ENCODE data around the gene RTKN. TPM values are rescaled to one million over a fixed set of nuclear protein-coding genes. Genes with fewer than 3 reads are reported as not detected.
"Not testable (repeated sequence)": the region's sequence is repeated elsewhere in the genome, so short reads cannot be mapped to it uniquely, and the experiment has no call there.

RTKN gene
- total and polyA plus RNA-seq, 4 donors, result 32.9 to 76.5 (median 59.7) TPM

DNA sequence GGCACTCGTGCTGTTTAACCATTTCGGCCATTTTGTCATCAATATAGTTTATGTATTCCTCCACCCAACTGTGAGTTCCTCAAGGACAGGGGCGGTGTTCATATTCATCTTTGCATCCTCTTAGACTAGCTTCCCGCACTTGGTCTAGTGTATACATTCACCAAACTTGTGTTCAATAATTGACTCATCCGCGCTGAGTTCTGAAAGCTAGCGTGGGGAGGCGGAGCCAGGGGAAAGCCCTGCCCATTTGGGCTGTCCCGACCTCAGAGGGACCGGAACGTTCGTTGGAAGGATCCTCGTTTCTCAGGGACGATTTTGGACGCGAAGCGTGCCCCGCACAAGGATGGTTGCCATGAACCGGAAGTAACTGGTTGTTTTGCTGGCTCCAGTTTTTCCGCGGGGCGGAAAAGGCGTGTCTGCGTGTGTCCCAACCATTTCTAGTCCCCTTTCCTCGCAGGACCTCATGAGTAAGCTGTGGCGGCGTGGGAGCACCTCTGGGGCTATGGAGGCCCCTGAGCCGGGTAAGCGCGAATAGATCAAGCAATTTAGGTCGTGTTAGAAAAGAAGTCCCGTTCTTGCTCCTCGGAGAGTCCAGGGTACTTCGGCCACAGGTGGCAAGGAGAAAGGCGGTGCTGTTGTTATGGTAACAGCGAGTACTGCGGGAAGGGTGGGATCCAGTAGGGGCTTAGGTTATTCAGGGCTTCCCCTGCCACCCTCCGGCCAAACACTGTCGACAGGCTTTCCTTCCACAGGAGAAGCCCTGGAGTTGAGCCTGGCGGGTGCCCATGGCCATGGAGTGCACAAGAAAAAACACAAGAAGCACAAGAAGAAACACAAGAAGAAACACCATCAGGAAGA is 13.1 kb upstream of the RTKN start, which contains the start of gene INO80B:
Gene INO80B, plus strand, starts transcription at position 434 of the 858 bp plus-strand sequence. Its CDS starts 30 bp downstream, at position 464.
- DNase-seq (ENCODE audit: low read depth in 4 of 6, low spot score in 6 of 6), result peak; percentile 96 to 99 (median 98)
- 1% methylated on average over 34 of the region's 40 CpGs for WGBS (ENCODE audit: insufficient coverage)
- peak within 1 kb of the TSS; percentile 92 for H3K4me3 ChIP-seq (ENCODE audit: low read depth, low read length)
- peaks cover 33% of the 10 kb centered on the region for H3K4me1 ChIP-seq (ENCODE audit: control insufficient read depth, insufficient read depth, low read length)
- peak within 1 kb of the TSS; percentile 61 for H3K27ac ChIP-seq (ENCODE audit: low read depth, low read length)
- no peaks in the 10 kb centered on the region for H3K36me3 ChIP-seq (ENCODE audit: control insufficient read depth, insufficient read depth, low read length)
- no peaks in the 10 kb centered on the region for H3K27me3 ChIP-seq (ENCODE audit: control insufficient read depth, insufficient read depth, low read length)
- no peaks in the 10 kb centered on the region for H3K9me3 ChIP-seq (ENCODE audit: control insufficient read depth, insufficient read depth, low read length)

DNA sequence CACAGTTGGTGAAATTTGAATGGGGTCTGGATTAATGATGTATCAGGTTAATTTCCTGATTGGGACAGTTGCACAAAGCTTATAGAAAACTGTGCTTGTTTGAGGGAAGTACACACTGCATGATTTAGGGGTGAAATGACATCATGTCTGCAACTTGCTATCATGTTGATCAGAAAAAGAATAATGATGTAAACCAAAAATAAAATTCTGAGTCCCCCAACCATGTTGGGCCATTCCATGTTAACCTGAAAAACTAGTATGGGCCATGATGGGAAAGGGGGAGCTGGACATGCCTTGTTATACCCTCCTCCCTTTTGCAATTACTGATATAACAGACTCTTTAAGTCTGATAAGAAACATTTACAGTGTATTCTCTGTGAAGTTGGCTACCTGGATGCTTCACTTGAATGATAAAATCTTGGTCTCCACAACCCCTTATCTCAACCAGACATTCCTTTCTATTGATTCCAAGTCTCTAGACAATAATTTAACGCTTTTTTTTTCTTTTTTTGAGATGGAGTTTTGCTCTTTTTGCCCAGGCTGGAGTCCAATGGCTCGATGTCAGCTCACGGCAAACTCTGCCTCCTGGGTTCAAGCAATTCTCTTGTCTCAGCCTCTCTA is 8.9 kb upstream of the RTKN start:
- DNase-seq (ENCODE audit: low read depth in 4 of 6, low spot score in 6 of 6), result no peak
- H3K27me3 ChIP-seq (ENCODE audit: control insufficient read depth, insufficient read depth, low read length), result no peaks in the 10 kb centered on the region
- no peak overlapping the region for H3K27ac ChIP-seq (ENCODE audit: low read depth, low read length)
- no peaks in the 10 kb centered on the region for H3K36me3 ChIP-seq (ENCODE audit: control insufficient read depth, insufficient read depth, low read length)
- H3K4me1 ChIP-seq (ENCODE audit: control insufficient read depth, insufficient read depth, low read length), result peaks cover 8% of the 10 kb centered on the region
- 93% methylated on average over 2 of the region's 3 CpGs for WGBS (ENCODE audit: insufficient coverage)
- no peaks in the 10 kb centered on the region for H3K9me3 ChIP-seq (ENCODE audit: control insufficient read depth, insufficient read depth, low read length)
- H3K4me3 ChIP-seq (ENCODE audit: low read depth, low read length), result no peak overlapping the region

DNA sequence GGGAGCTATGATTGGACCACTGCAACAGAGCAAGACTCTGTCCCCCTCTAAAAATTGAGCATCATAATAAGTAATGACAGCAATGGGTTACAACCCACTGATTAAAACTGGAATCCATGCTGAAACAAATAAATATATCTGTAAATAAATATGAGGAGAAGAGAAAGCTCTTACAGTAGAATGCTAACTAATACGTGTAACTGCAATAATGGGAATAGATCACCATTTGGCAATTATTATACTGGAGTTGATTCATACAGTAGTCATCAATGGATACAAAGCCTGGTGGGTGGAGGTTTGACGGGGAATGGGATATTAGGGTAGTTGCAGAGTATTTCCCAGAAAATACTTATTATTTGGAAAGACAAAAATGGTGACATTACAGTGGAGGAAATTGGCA is 7.0 kb upstream of the RTKN start:
- Histone ChIP-seq H3K4me1 (ENCODE audit: control insufficient read depth, insufficient read depth, low read length) (no peaks in the 10 kb centered on the region), H3K27me3 (ENCODE audit: control insufficient read depth, insufficient read depth, low read length) (peaks cover 5% of the 10 kb centered on the region), H3K36me3 (ENCODE audit: control insufficient read depth, insufficient read depth, low read length) (no peaks in the 10 kb centered on the region), H3K27ac (ENCODE audit: low read depth, low read length) (no peak overlapping the region), H3K4me3 (ENCODE audit: low read depth, low read length) (no peak overlapping the region), H3K9me3 (ENCODE audit: control insufficient read depth, insufficient read depth, low read length) (no peaks in the 10 kb centered on the region)
- DNase-seq (ENCODE audit: low read depth in 4 of 6, low spot score in 6 of 6), result no peak
- no CpG with 5 or more reads among the region's 2 CpGs for WGBS (ENCODE audit: insufficient coverage)

DNA sequence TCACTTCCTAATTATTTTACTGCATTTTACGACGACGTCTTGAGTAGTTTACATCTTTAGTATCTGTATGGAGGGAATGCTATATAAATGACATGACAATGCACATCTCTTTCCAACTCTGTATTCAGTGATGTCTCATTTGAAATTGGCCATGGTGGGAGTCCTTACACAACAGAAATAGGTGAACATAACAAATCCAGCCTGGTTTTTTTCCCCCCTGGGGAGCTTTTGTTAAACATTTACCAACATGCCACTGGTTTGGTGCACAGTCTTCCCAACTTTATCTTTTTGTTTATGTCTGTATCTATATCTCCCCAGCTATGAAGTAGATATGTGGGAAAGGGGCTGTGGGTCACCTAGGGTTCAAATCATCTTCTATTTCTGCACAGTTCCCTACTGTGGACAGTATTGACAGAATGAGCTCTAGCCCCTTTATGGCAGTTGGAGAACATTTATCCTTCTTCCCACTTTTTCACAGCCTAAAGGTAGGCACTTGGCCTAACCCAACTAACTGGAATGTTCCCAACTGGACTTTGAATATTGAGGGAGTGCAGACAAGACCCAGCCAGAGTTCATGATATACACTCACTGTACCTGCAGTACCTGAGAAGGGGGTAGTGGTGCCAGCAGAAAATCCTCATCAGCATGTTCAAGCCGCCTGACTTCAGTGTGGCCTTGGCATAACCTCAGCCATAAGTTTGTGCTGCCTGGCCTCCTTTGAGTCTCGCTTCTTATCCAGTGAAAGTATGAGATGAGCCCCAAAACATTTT is 5.7 kb upstream of the RTKN start:
- Histone ChIP-seq H3K4me3 (ENCODE audit: low read depth, low read length) (no peak overlapping the region), H3K27me3 (ENCODE audit: control insufficient read depth, insufficient read depth, low read length) (peaks cover 11% of the 10 kb centered on the region)
- WGBS (ENCODE audit: insufficient coverage), result no CpG with 5 or more reads among the region's 5 CpGs

DNA sequence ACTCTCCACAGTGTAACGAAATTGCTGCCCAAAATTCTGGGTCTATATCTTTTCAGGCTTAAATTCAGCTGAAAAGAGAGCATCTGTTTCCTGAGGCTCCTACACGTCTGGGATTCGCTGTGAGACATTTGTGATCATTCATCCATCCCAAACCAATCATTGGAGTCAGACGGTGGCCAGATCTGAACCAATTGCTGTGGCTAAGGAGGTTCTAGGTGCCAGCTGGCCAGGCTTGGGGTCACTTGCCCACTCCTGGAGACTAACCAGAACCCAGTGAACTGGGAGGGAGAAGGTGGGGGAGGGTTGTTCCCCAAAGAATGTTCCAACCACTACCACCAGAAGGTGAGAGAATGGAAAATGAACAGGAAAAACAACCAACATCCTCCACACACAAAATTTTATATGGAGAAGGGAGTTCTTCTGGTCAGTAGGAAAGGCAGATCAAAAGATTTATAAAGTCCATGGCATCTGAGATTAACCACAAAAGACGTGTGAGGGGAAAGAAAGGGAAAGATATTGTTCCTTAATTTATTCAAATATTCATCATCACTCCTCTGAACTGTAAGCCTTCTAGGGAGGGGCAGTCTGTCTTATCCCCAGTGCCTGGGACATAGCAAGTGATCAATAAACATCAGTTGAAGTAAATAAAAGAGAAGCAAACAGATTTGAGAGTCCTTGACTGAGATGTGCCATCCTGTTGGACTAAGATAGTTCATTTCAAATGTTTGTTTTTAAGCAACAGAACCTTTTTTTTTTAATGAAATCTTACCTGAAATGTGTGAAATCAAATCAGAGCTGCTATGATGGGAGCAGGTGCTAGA is 3.0 kb upstream of the RTKN start:
- no peak overlapping the region for H3K4me3 ChIP-seq (ENCODE audit: low read depth, low read length)
- DNase-seq (ENCODE audit: low read depth in 4 of 6, low spot score in 6 of 6), result peak in 1 of 6 donors; percentile 24
- H3K27ac ChIP-seq (ENCODE audit: low read depth, low read length), result peak overlapping the region; percentile 16
- 0% methylated on average over 2 of the region's 5 CpGs for WGBS (ENCODE audit: insufficient coverage)
- H3K36me3 ChIP-seq (ENCODE audit: control insufficient read depth, insufficient read depth, low read length), result no peaks in the 10 kb centered on the region
- no peaks in the 10 kb centered on the region for H3K9me3 ChIP-seq (ENCODE audit: control insufficient read depth, insufficient read depth, low read length)
- H3K4me1 ChIP-seq (ENCODE audit: control insufficient read depth, insufficient read depth, low read length), result peaks cover 25% of the 10 kb centered on the region
- peaks cover 39% of the 10 kb centered on the region for H3K27me3 ChIP-seq (ENCODE audit: control insufficient read depth, insufficient read depth, low read length)

More for the DNA sequence above, 5.7 kb upstream of the RTKN start:
- H3K9me3 ChIP-seq (ENCODE audit: control insufficient read depth, insufficient read depth, low read length), result no peaks in the 10 kb centered on the region
- no peaks in the 10 kb centered on the region for H3K4me1 ChIP-seq (ENCODE audit: control insufficient read depth, insufficient read depth, low read length)
- no peaks in the 10 kb centered on the region for H3K36me3 ChIP-seq (ENCODE audit: control insufficient read depth, insufficient read depth, low read length)
- no peak overlapping the region for H3K27ac ChIP-seq (ENCODE audit: low read depth, low read length)
- no peak for DNase-seq (ENCODE audit: low read depth in 4 of 6, low spot score in 6 of 6)

DNA sequence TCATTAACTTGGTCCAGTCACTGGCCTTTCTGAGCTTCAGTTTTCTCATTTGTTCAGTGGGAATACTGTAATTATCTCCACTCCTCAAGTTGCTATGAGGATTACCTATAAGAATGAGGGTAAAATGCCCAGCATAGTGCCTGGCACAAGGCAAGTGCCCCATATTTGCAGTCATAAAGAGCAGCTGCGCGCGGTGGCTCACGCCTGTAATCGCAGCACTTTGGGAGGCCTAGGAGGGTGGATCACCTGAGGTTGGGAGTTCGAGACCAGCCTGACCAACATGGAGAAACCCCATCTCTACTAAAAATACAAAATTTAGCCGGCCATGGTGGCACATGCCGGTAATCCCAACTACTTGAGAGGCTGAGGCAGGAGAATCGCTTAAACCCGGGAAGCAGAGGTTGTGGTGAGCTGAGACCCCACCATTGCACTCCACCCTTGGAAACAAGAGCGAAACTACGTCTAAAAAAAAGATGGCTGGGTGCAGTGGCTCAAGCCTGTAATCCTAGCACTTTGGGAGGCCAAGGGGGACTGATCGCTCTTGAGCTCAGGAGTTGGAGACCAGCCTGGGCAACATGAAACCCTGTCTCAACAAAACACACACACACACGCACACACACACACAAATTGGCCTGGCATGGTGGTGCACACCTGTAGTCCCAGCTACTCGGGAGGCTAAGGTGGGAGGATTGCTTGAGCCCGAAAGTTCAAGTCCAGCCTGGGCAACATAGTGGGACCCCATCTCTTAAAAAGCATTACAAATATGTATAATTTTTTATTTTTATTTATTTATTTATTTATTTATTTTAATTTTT is 953 bp upstream of the RTKN start:
- Histone ChIP-seq H3K4me1 (ENCODE audit: control insufficient read depth, insufficient read depth, low read length) (peaks cover 40% of the 10 kb centered on the region), H3K4me3 (ENCODE audit: low read depth, low read length) (peak overlapping the region; percentile 63), H3K27ac (ENCODE audit: low read depth, low read length) (peak overlapping the region; percentile 40), H3K27me3 (ENCODE audit: control insufficient read depth, insufficient read depth, low read length) (peaks cover 45% of the 10 kb centered on the region)
- not testable (repeated sequence) for H3K36me3 ChIP-seq (ENCODE audit: control insufficient read depth, insufficient read depth, low read length); DNase-seq (ENCODE audit: low read depth in 4 of 6, low spot score in 6 of 6); H3K9me3 ChIP-seq (ENCODE audit: control insufficient read depth, insufficient read depth, low read length)
- WGBS (ENCODE audit: insufficient coverage), result 93% methylated on average over 7 of the region's 16 CpGs

DNA sequence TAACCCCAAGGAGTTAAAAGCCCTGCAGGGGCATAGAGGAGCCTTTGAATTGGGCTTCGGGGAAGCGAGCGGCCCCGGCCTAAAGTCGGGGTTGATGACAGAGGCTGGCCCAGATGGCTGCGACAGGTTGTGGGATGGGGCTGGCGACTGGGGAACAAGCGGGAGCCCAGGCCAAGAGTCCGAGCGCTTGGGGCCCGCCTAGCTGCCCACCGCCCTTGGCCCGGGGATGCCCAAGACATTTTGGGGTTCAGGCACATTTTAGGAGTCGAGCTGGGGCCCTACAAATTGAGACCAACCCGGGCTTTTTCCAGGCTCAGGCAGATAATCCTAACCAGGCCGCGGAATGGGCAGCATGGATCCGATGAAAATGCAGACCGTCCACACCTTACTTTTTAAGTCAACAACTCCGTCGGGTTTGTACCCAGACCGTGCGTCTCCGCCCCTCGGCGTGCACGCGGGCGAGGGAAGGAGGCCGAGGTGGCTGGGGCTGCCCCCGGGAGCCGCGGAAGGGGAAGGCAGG is 507 bp downstream of the RTKN start:
- peak in 1 of 6 donors; percentile 38 for DNase-seq (ENCODE audit: low read depth in 4 of 6, low spot score in 6 of 6)
- 8% methylated on average over 33 of the region's 33 CpGs for WGBS (ENCODE audit: insufficient coverage)
- H3K27ac ChIP-seq (ENCODE audit: low read depth, low read length), result peak overlapping the region; percentile 98

DNA sequence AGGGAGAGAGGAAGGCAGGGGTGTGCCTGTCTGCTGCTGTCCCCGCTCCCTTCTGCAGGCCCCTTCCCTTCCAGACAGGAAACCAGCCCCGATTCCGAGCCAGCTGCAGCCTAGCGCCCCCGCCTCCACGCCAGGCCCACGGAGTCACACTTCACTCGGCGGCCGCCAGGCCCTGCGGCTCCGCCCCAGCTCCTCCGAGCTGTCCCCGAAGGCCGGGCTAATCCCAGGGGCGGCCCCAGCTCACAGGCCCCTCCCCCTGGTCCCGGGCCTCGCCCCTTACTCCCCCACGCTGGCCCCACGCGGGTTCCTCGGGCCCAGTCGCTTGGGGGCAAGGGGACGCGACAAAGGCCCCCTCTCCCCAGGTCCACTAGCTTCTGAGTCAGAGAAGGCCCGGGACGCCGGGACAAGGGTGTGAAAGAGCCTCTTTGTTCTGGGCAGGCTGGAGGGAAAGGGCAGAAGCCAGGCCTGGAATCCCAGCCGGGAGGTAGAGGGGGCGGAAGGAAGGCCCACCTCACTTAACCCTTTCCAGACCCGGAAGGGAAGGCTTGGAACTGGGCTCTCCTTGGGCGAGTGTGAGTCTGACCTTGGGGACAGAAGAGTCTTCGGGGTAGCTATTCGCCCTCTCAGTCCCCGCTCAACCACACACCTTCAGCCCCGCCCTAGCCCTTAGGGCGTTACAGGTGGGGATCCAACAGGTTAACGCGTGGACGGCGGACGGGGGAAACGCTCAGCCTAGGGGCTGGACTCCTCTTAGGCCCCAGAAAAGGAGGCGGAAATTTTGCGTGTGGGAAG is 1.2 kb downstream of the RTKN start:
- Histone ChIP-seq H3K9me3 (ENCODE audit: control insufficient read depth, insufficient read depth, low read length) (no peaks in the 10 kb centered on the region), H3K27me3 (ENCODE audit: control insufficient read depth, insufficient read depth, low read length) (peaks cover 48% of the 10 kb centered on the region), H3K36me3 (ENCODE audit: control insufficient read depth, insufficient read depth, low read length) (peaks cover 7% of the 10 kb centered on the region), H3K27ac (ENCODE audit: low read depth, low read length) (peak overlapping the region; percentile 98), H3K4me1 (ENCODE audit: control insufficient read depth, insufficient read depth, low read length) (peaks cover 54% of the 10 kb centered on the region), H3K4me3 (ENCODE audit: low read depth, low read length) (peak overlapping the region; percentile 63)
- WGBS (ENCODE audit: insufficient coverage), result 6% methylated on average over 32 of the region's 45 CpGs
- DNase-seq (ENCODE audit: low read depth in 4 of 6, low spot score in 6 of 6), result peak in 3 of 6 donors; percentile 64 to 93 (median 75)

More for the DNA sequence above, 507 bp downstream of the RTKN start:
- peaks cover 48% of the 10 kb centered on the region for H3K4me1 ChIP-seq (ENCODE audit: control insufficient read depth, insufficient read depth, low read length)
- no peaks in the 10 kb centered on the region for H3K9me3 ChIP-seq (ENCODE audit: control insufficient read depth, insufficient read depth, low read length)
- peaks cover 3% of the 10 kb centered on the region for H3K36me3 ChIP-seq (ENCODE audit: control insufficient read depth, insufficient read depth, low read length)
- peaks cover 45% of the 10 kb centered on the region for H3K27me3 ChIP-seq (ENCODE audit: control insufficient read depth, insufficient read depth, low read length)
- peak overlapping the region; percentile 63 for H3K4me3 ChIP-seq (ENCODE audit: low read depth, low read length)

All from spinal cord (tissue), 10 donors.